SK-N-SH treated with all-trans-retinoic acid at 6 μM for 48 hours (cell line): Measurements from ENCODE around the gene ACSL6.

ENCODE experiments used
- ATAC-seq: fragments of 200-7000 bp; cut with Tn5 transposase; 3 replicates; pipeline ENCODE4 v1.9.1; 2020; ENCODE audit warnings: mild to moderate bottlenecking, moderate library complexity
- BACH2 ChIP-seq: fragments of 250-450 bp; sonication (Bioruptor Pico); IDR thresholded peaks from 2 replicates; pipeline ENCODE4 v1.9.0; 2021; ENCODE audit warnings: mild to moderate bottlenecking, borderline replicate concordance
- CSRNP3 ChIP-seq: fragments of 250-450 bp; sonication (Bioruptor Pico); IDR thresholded peaks from 2 replicates; pipeline ENCODE4 v1.5.1; 2021; ENCODE audit warnings: mild to moderate bottlenecking, moderate library complexity
- ESRRG ChIP-seq: fragments of 250-450 bp; sonication (Bioruptor Pico); IDR thresholded peaks from 2 replicates; pipeline ENCODE4 v1.6.1; 2021; ENCODE audit warnings: mild to moderate bottlenecking
- GLIS3 ChIP-seq: fragments of 250-450 bp; sonication (Bioruptor Pico); IDR thresholded peaks from 2 replicates; pipeline ENCODE4 v1.5.0; 2020; ENCODE audit warnings: mild to moderate bottlenecking, moderate library complexity
- ISL1 ChIP-seq: fragments of 250-450 bp; sonication (Bioruptor Pico); IDR thresholded peaks from 2 replicates; pipeline ENCODE4 v2.1.2; 2022; ENCODE audit warnings: mild to moderate bottlenecking, moderate library complexity
- OSR1 ChIP-seq: fragments of 250-450 bp; sonication (Bioruptor Pico); IDR thresholded peaks from 2 replicates; pipeline ENCODE4 v1.8.0; 2022; ENCODE audit warnings: moderate library complexity, mild to moderate bottlenecking, inconsistent platforms
- PATZ1 ChIP-seq: fragments of 250-450 bp; sonication (Bioruptor Pico); IDR thresholded peaks from 2 replicates; pipeline ENCODE4 v1.8.0; 2020; ENCODE audit warnings: mild to moderate bottlenecking, moderate library complexity, borderline replicate concordance
- POU6F1 ChIP-seq: fragments of 250-450 bp; sonication (Bioruptor Pico); IDR thresholded peaks from 2 replicates; pipeline ENCODE4 v1.8.0; 2021; ENCODE audit warnings: low read depth, mild to moderate bottlenecking, moderate library complexity, borderline replicate concordance
- PPARA ChIP-seq: fragments of 250-450 bp; sonication (Bioruptor Pico); IDR thresholded peaks from 2 replicates; pipeline ENCODE4 v1.5.0; 2020; ENCODE audit warnings: mild to moderate bottlenecking, borderline replicate concordance
- RARB ChIP-seq: fragments of 250-450 bp; sonication (Bioruptor Pico); IDR thresholded peaks from 2 replicates; pipeline ENCODE4 v1.8.0; 2021; ENCODE audit warnings: mild to moderate bottlenecking, moderate library complexity
- TCF4 ChIP-seq: fragments of 250-450 bp; sonication (Bioruptor Pico); IDR thresholded peaks from 2 replicates; pipeline ENCODE4 v1.8.0; 2021; ENCODE audit warnings: mild to moderate bottlenecking, moderate library complexity, borderline replicate concordance
- ZC3H10 ChIP-seq: fragments of 250-450 bp; sonication (Bioruptor Pico); IDR thresholded peaks from 2 replicates; pipeline ENCODE4 v1.5.1; 2021; ENCODE audit warnings: mild to moderate bottlenecking, moderate library complexity
- ZFP30 ChIP-seq: fragments of 450-650 bp; formaldehyde crosslinking; IDR thresholded peaks from 2 replicates; pipeline ENCODE4 v1.5.0; 2022; ENCODE audit warnings: mild to moderate bottlenecking, moderate library complexity
- ZNF8 ChIP-seq: fragments of 450-650 bp; formaldehyde crosslinking; IDR thresholded peaks from 2 replicates; pipeline ENCODE4 v1.5.0; 2020; ENCODE audit warnings: mild to moderate bottlenecking, moderate library complexity
- TF ChIP-seq, protein P1 (sequence below): fragments of 250-450 bp; sonication (Bioruptor Pico); IDR thresholded peaks from 2 replicates; pipeline ENCODE4 v1.5.0; 2020; ENCODE audit warnings: mild to moderate bottlenecking, moderate library complexity

ACSL6 gene

DNA sequence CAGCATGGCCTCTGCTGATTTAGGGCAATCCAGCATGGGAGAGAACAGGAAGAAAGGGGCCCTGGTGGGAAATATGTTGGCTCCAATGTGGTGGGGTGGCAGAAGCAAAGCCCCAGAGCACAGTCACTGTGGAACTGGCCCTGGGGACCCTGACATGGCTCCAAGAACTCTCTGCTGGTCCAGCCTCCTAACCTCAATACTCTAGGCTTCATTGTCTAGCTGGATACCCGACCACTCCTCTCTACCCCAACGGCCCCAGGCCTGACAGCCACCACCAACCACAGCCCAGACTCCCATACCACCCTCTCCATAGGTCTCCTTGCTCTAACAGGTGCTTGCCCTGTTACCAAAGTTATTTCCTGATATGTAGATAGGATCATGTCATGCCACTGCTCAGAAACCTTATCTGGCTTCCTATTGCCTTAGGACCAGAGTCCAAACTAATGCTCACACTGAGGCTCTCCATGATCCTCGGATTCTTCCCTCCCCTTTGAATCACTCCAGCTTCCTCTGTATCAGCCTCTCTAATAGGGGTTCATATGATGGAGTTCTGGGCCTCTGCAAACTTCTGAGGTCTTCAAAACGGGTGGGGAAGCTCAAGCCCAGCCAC is 12.9 kb downstream of the ACSL6 start (continued):
- TF ChIP-seq, protein P1, sequence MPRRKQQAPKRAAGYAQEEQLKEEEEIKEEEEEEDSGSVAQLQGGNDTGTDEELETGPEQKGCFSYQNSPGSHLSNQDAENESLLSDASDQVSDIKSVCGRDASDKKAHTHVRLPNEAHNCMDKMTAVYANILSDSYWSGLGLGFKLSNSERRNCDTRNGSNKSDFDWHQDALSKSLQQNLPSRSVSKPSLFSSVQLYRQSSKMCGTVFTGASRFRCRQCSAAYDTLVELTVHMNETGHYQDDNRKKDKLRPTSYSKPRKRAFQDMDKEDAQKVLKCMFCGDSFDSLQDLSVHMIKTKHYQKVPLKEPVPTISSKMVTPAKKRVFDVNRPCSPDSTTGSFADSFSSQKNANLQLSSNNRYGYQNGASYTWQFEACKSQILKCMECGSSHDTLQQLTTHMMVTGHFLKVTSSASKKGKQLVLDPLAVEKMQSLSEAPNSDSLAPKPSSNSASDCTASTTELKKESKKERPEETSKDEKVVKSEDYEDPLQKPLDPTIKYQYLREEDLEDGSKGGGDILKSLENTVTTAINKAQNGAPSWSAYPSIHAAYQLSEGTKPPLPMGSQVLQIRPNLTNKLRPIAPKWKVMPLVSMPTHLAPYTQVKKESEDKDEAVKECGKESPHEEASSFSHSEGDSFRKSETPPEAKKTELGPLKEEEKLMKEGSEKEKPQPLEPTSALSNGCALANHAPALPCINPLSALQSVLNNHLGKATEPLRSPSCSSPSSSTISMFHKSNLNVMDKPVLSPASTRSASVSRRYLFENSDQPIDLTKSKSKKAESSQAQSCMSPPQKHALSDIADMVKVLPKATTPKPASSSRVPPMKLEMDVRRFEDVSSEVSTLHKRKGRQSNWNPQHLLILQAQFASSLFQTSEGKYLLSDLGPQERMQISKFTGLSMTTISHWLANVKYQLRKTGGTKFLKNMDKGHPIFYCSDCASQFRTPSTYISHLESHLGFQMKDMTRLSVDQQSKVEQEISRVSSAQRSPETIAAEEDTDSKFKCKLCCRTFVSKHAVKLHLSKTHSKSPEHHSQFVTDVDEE: no peak
- TF ChIP-seq ESRRG (CRISPR knock-in tag): no peak

- TF ChIP-seq RARB (CRISPR knock-in tag) (no peak), PATZ1 (no peak)
- ATAC-seq: no peak
Observed at GRCh38 chr5:131997727-131998117, 13.7 kb downstream of the ACSL6 start.

- TF ChIP-seq CSRNP3 (CRISPR knock-in tag): no peak
- no peak for TF ChIP-seq BACH2 (CRISPR knock-in tag)
- TF ChIP-seq ISL1 (CRISPR knock-in tag): no peak
- TF ChIP-seq PPARA (CRISPR knock-in tag): no peak
- TF ChIP-seq ZFP30 (CRISPR knock-in tag): no peak
- no peak for TF ChIP-seq ZNF8 (CRISPR knock-in tag)
- TF ChIP-seq RARB (CRISPR knock-in tag): no peak
- no peak for TF ChIP-seq OSR1 (CRISPR knock-in tag)
- no peak for TF ChIP-seq POU6F1
- TF ChIP-seq PATZ1: no peak
- no peak for TF ChIP-seq ESRRG (CRISPR knock-in tag)
- no peak for TF ChIP-seq ZC3H10
- no peak for TF ChIP-seq TCF4 (CRISPR knock-in tag)
- TF ChIP-seq GLIS3: no peak
- TF ChIP-seq, protein P1: no peak
- ATAC-seq: no peak
Observed at GRCh38 chr5:131997026-131997726, 14.3 kb downstream of the ACSL6 start.
